GM12801 (cell line): ENCODE results near the gene SCN4B.

Source experiments
- CTCF ChIP-seq: IDR thresholded peaks from one replicate; pipeline ENCODE4 v1.5.1; 2011; ENCODE audit warnings: control low read depth; ENCODE audit not compliant: insufficient read length; ENCODE audit errors: extremely low read depth

Gene SCN4B

GRCh38 chr11:118087931-118088330 lies 64.7 kb downstream of the SCN4B start:
- TF ChIP-seq CTCF: no peak

- no peak for TF ChIP-seq CTCF
Measured at GRCh38 chr11:118086913-118087768, 65.5 kb downstream of the SCN4B start, which contains the start of gene SMIM35. TSS of gene SMIM35 (minus strand) at chr11:118086963. CDS start at chr11:118086757, 206 bp downstream.

- no peak for TF ChIP-seq CTCF
Measured at GRCh38 chr11:118084656-118085055, 68.0 kb downstream of the SCN4B start.

- no peak for TF ChIP-seq CTCF
Measured at GRCh38 chr11:118084247-118084646, 68.4 kb downstream of the SCN4B start.
